C4-2B (cell line): ENCODE results near the gene TPRN.

Experiments
- H3K27ac ChIP-seq: fragments of 450-650 bp; 2 replicates; pipeline ENCODE4 v1.5.1; 2017
- CTCF ChIP-seq: fragments of 450-650 bp; conservative IDR thresholded peaks from 2 replicates; pipeline ENCODE4 v1.5.1; 2017; ENCODE audit warnings: mild to moderate bottlenecking
- ZFX ChIP-seq: fragments of 450-650 bp; IDR thresholded peaks from 2 replicates; pipeline ENCODE4 v1.6.1; 2017

TPRN gene

GRCh38 chr9:137169896-137170358 lies 30.6 kb downstream of the TPRN start, which contains the start of gene LRRC26:
Gene LRRC26, minus strand, starts transcription at chr9:137170051. Its CDS starts 108 bp downstream, at chr9:137169943.
- TF ChIP-seq ZFX (peak; percentile 33), CTCF (no peak)
- peak within 1 kb of the TSS; percentile 100 for H3K27ac ChIP-seq

- H3K27ac ChIP-seq: peak overlapping the region; percentile 100
- TF ChIP-seq CTCF (no peak; the same call in 1 of the 2 replicates), ZFX (peak; percentile 53)
Measured at GRCh38 chr9:137168904-137169856, 31.4 kb downstream of the TPRN start.

GRCh38 chr9:137168573-137168903 lies 32.0 kb downstream of the TPRN start:
- no peak for TF ChIP-seq CTCF
- TF ChIP-seq ZFX: no peak
- peak overlapping the region; percentile 100 for H3K27ac ChIP-seq

GRCh38 chr9:137167747-137168572 lies 32.6 kb downstream of the TPRN start:
- TF ChIP-seq CTCF (no peak), ZFX (no peak)
- H3K27ac ChIP-seq: peak overlapping the region; percentile 100

- TF ChIP-seq ZFX (no peak), CTCF (no peak)
- peak overlapping the region; percentile 100 for H3K27ac ChIP-seq
Measured at GRCh38 chr9:137167277-137167746, 33.2 kb downstream of the TPRN start.

GRCh38 chr9:137166380-137167229 lies 33.9 kb downstream of the TPRN start:
- TF ChIP-seq CTCF: no peak
- TF ChIP-seq ZFX: no peak
- H3K27ac ChIP-seq: peak overlapping the region; percentile 100
